ENCODE results near the gene C20orf204.

DNA sequence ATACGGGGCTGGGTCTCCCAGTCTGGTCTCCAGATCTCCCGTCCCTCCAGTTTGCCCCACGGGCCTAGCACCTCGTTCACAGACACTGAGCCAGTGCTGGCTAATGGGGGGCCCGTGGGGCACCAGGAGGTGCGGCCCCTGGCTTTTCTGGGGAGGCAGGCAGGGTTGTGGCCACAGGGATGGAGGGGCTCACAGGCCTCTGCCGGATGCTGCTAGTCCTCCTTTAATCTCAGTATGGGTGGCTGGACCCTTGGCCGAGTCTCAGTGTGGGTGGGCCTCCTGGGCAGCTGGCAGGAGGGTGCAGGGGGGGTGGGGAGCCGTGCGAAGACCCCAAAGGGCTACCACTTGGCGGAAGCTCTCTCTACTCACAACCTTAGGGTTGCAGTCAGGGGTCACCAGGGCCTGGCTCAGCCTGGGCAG is 15.1 kb downstream of the C20orf204 start:
- no peak for TF ChIP-seq POLR2A (IDR thresholded peaks at IDR 0.05; ENCODE audit: low read depth, low read length)
- TF ChIP-seq, protein P1, sequence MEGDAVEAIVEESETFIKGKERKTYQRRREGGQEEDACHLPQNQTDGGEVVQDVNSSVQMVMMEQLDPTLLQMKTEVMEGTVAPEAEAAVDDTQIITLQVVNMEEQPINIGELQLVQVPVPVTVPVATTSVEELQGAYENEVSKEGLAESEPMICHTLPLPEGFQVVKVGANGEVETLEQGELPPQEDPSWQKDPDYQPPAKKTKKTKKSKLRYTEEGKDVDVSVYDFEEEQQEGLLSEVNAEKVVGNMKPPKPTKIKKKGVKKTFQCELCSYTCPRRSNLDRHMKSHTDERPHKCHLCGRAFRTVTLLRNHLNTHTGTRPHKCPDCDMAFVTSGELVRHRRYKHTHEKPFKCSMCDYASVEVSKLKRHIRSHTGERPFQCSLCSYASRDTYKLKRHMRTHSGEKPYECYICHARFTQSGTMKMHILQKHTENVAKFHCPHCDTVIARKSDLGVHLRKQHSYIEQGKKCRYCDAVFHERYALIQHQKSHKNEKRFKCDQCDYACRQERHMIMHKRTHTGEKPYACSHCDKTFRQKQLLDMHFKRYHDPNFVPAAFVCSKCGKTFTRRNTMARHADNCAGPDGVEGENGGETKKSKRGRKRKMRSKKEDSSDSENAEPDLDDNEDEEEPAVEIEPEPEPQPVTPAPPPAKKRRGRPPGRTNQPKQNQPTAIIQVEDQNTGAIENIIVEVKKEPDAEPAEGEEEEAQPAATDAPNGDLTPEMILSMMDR (IDR thresholded peaks at IDR 0.05 in 2 of 3, conservative IDR thresholded peaks at IDR 0.05 in 1 of 3; ENCODE audit: control insufficient read depth in 2 of 3, extremely low read depth in 1 of 3, insufficient read depth in 1 of 3, low read depth in 3 of 3, low read length in 3 of 3), result no peak
- no peak for TF ChIP-seq EP300 (IDR thresholded peaks at IDR 0.05; ENCODE audit: borderline replicate concordance in 1 of 2, control insufficient read depth in 1 of 2, low read depth in 2 of 2, low read length in 2 of 2)
- no peak for TF ChIP-seq SRF (IDR thresholded peaks at IDR 0.05; ENCODE audit: low read depth in 2 of 2, low read length in 2 of 2)
- TF ChIP-seq LARP7 (IDR thresholded peaks at IDR 0.05), result no peak

Measured in GM12878 (cell line).